ENCODE data around the gene FUT2.

- TF ChIP-seq EP300 (conservative IDR thresholded peaks at IDR 0.05; ENCODE audit: poor library complexity, severe bottlenecking) (no peak), POLR2AphosphoS5 (IDR thresholded peaks at IDR 0.05) (no peak), CTCF (IDR thresholded peaks at IDR 0.05; ENCODE audit: poor library complexity, severe bottlenecking) (no peak), EZH2 (IDR thresholded peaks at IDR 0.05; ENCODE audit: borderline replicate concordance, insufficient read depth, low read length, poor library complexity, severe bottlenecking) (no peak), REST (IDR thresholded peaks at IDR 0.05; ENCODE audit: borderline replicate concordance) (no peak), MXI1 (conservative IDR thresholded peaks at IDR 0.05; ENCODE audit: poor library complexity, severe bottlenecking) (no peak), TAF1 (IDR thresholded peaks at IDR 0.05; ENCODE audit: low read depth) (no peak)
Measured at GRCh38 chr19:48656840-48657474, 38.8 kb upstream of the FUT2 start.

All from neural cell (in vitro differentiated cells).